GM19468 (cell line): ENCODE measurements around the gene PRKG1.
"Not testable (repeated sequence)": the region's sequence is repeated elsewhere in the genome, so short reads cannot be mapped to it uniquely, and the experiment has no call there.

Source experiments
- ATAC-seq: cut with Tn5 transposase; IDR thresholded peaks from one replicate; pipeline ENCODE4 v1.9.1; 2021; ENCODE audit warnings: mild to moderate bottlenecking, moderate library complexity, moderate number of reproducible peaks; ENCODE audit not compliant: unreplicated experiment; ENCODE audit errors: extremely low read depth

The PRKG1 gene

DNA sequence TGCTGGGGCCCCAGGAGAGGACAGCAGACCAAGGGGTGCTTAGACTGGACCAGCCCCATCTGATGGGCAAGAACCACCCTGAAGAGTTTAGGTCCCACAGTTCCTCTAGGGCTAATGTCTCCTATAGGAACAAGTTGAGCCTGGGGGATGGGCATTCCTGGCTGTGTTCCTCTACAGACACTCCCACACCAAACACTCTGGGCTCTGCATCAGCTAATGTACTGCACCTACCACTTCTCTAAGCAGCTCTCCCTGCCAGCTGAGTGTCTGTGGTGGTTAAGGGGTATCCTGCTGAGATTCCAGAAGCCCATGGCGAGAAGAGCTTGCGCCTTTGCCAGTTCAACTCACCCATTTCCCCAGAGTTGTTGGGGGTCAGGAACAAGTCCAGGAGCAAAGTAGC lies 909.2 kb downstream of the PRKG1 start:
- no peak for ATAC-seq

DNA sequence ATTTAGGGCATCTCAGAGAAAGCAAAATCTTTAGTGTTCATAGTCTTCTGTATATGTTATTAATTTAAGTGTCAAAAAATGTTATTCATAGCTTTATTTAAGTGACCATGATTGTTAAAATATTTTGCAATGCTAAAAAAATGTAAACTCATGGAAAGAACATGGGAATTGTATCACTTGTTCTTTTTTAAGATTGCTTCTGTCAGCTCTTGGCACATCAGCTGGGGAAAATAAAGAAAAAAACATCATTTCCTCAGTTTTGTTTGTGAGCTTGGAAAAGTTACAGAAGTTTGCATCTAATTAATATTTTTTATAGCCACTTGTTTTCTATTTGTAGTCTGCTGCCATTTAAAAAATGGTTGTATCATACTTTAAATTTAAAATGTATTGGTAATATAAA lies 911.0 kb downstream of the PRKG1 start:
- ATAC-seq, result no peak

DNA sequence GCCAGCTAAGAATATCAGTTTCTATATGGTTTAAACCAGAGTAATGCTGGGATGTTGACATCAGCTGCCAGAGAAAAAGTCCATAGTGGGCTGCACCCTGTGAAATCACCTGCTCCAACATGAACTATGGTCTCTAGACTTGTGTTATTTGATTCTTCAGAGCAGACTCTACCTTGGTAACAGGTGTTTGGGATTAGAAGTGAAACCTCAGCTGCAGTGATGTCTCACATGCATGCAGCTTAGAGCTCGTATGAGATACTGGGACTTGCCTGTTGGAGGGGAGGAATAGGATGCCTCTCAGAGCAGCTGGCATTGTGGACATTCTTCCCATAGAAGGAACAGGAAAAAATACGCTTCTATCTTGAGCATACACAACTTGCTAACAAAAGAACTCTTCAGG lies 912.2 kb downstream of the PRKG1 start:
- ATAC-seq, result no peak

DNA sequence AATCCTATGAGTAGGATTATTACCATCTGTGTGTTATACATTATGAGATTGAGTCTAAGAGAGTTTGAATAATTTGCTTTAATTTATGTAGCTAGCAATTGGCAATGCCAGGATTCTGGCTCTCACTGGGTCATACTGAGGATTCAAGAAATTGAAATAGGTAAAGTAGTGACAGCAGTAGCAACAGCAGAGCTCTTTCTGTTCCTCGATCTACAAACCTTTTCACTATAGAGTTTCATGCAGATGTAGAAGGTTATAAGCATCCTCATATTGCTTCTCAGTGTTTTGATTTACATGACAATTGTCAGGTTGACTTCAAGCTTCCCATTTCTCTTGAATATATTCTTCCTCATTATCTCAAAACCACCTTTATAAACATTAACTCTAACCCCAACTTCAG lies 919.2 kb downstream of the PRKG1 start:
- no peak for ATAC-seq

DNA sequence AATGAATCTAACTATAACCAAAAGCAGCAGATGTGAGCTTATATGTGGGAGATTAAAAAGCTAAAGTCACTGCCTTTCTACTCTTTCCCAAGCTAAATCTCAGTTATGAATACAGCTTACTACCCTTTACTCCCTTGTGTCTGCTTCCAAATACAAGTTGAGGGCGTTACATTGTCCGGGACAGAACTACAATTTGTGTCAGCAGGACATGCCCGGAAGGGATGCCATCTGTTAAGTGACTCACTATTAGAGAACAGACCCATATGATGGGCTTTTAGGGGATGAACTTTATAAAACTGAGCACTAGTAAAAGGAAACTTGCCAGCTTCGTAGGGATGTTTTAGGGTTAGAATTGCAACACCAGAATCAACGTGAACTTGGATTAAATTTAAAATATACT lies 924.8 kb downstream of the PRKG1 start:
- ATAC-seq, result no peak

DNA sequence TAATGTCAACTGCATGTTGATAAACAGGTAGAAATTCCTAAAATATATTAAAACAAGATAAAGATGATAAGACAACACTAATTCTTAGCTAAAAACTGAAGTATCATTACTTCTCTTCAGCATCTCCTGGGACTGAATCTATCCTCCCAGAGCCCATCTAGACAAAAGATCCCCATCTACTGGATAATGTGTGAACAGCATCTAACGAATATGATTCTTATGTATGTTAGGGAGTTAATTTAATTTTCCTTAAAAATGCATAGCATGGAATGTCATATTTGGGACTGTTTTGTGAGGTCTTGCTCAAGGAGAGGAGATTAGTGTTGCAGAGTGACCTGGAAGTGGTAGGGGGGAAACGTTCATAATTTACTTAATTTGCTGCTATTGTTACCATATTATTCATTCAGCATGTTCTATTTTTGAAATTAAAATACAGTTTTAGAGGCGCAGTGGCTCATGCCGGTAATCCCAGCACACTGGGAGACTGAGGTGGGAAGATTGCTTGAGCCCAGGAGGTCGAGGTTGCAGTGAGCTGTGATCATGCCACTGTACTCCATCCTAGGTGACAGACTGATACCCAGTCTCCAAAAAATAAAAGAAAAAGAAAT lies 930.2 kb downstream of the PRKG1 start:
- ATAC-seq, result peak; percentile 39

DNA sequence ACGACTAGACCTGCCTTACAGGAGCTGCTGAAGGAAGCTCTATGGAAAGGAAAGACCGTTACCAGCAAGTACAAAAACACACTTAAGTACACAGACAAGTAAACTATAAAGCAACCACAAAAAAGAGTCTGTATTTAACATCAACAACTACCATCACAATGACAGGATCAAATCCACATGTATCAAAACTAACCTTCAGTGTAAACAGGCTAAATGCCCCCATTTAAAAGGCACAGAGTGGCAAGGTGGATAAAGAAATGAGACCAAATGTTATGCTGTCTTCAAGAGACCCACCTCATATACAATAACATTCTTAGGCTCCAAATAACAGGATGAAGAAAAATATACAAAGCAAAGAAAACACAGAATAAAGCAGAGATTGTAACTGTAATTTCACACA lies 932.8 kb downstream of the PRKG1 start:
- no peak for ATAC-seq

DNA sequence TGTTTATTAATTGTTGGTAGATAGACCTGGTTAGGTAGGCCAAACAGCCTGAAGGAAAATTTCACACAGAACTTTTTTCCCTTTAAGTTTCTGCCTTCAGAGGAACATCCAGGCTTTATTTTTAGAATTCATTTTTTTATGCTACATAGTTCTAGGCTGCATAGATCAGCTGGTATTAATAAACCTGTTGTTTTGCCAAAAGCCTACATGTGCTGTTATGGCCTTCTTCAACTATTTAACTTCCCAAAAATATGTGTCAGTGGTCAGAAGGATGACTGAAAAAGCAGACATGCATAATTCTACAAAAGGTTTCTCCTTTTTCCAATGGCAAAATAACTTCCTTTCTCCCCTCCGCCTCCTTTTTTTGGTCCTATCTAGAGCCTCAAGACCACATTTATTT lies 936.8 kb downstream of the PRKG1 start:
- no peak for ATAC-seq

DNA sequence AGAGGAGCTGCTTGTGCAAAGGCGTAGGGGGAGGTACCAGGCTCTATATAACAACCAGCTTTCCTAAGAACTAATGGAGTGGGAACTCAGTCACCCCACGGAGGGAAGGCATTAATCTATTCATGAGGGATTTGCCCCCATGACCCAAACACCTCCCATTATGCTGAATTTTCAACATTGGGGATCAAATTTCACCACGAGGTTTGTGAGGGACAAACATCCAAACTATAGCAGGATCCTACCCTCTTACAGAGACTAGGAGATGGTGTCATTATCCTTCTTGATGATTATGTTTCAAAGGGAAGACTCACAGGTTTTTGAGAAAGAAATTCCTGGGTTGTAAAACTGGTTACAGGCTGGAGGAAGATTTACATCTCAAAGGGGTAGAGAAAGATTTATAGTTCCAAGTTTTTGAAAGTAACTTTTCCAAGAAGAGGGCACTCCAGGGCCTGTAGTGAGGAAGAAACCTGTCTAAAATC lies 944.8 kb downstream of the PRKG1 start:
- no peak for ATAC-seq

DNA sequence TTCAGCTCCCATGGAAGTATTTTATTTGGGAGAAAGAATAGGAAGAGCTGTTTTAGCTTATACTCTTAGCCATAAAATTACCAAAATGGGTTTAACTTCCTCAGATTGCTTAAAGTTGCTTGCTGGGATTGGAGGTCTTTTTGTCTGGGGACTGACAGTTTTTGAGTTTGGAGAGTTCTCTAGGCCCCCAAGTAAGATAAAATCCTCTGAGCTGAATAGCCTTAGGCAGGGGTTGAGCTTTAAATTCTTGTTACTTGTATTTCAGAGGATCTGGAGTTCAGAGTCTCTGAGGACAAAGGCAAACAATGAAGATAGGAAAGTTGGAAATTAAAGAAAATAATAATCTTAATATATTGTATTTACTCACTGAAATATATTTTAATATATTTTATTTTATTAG lies 945.4 kb downstream of the PRKG1 start:
- no peak for ATAC-seq

DNA sequence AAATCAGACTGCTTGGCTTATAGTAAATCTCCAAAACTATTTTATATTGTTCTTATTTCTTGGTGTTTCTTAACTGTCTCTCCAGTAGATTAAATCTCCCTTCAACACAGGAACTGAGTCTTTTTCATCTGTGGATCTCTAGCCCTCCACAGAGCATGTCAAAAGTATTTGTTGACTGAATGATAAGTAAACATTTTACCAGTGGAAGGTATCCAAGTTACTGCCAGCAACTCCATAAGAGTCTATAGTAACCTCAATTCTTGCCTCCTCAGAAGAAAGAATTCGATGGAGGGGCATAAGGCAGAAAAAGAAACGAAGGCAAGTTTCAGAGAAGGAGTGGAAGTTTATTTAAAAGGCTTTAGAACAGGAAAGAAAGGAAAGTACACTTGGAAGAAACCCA lies 945.9 kb downstream of the PRKG1 start:
- no peak for ATAC-seq

DNA sequence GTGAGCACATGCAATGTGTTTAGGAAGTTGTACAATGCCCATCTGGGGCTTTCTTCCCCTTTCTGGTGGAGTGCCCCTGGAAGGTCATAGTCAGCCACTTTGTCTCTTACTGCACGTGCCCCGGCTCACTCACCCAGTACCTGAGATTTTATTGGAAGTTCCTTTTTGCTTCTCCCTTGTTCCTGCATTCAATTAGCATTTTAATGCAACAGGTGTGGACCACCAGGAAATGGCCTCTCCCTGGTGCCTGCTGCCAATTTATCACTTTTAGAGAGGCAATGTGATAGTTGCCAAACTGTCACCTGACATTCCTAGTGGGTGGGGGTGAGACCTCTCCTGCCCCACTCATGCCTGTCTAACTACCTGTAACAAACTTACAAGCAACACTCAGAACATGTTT lies 946.4 kb downstream of the PRKG1 start:
- no peak for ATAC-seq

DNA sequence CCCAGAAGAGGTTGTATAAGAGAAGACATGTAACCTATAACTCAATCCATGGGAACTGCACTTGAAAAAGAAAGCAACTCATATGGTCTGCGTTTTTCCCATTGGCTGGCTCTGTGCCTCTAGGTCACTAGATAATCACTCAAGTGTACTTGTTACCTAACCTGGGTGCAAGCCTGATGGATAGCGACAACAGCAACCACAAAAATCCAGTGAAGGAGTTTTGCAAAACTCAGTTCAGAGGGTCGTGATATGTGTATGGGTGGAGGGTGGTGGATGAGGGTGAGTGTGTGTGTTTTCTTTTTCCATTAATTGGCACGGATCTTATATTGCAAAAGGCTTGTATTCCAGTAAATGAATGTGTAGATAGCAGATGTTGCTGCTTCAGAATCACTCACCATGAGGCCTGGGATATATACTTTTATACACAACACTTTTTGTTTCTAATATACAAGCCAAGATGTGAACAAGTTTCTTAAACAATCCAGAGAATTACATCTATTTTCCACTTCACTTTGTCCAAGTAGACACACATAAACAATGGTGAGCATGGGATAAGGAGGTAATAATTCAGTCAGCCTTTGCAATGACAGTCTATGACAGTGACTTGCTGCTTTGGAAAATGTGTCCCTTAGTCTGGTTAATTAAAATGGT lies 952.9 kb downstream of the PRKG1 start:
- ATAC-seq, result no peak

DNA sequence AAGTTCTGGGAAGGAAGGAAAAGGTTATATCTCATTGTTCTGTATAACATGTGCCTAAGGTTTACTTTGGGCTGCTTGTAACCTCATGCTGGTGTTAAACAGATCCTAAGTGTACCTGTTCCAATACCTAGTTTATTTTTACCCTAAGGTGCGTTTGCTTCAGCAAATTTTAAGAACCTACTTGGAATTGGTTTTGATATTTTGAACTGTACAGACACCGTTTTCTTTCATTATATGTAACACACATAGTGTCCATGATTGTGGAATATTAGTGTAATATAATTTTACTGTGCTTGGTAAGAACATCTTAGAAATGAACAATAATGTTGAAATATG lies 954.2 kb downstream of the PRKG1 start:
- no peak for ATAC-seq

DNA sequence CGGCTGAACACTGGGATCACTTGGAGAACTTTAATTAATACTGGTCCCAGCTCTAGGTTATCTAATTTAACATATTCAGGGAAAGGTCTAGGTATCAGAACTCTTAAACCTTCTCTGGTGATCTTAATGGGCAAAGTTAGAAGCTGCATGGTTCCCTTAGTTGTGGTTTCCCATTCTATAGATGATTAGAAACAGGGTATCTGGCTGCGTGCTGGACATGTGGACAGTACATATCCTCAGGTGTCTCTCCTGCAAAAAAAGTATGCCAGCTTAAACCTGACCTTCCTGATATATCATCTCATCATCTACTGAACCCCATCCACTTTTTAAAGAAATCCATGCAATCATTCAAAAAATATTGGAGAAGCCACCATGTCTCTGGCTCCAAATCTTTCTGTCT lies 955.3 kb downstream of the PRKG1 start:
- no peak for ATAC-seq

DNA sequence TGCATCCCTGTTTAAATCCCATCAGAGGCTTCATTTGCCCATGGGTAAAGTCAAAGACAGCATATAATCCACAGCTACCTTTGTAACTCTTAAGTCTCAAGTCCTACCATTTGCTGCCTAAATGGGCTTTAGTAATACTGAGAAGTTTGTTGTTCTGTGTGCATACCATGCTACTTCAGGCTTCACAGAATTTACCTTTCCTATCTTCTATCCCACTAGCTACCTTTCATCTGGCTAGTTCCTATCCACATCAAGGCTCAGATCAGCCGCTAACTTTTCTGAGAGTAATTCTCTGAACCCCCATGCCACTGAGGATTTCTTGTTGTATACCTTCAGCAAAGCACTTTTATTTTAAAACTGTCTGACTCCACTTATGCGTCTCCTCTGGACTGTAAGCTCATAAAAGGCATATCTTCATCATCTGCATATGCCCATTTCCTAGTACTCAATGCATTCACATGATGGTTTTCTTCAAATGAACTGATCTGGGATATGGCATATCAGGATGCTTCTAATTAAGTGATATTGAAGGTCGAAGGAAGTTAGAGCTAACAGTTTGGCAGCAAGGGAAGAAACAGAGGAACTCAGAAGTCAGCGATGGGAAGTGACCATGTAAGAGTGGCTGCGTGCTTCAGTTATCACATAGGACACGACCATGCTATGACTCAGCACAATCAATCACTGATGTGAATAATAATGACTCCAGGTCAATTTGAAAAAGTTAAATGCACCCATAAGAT lies 955.9 kb downstream of the PRKG1 start:
- no peak for ATAC-seq

DNA sequence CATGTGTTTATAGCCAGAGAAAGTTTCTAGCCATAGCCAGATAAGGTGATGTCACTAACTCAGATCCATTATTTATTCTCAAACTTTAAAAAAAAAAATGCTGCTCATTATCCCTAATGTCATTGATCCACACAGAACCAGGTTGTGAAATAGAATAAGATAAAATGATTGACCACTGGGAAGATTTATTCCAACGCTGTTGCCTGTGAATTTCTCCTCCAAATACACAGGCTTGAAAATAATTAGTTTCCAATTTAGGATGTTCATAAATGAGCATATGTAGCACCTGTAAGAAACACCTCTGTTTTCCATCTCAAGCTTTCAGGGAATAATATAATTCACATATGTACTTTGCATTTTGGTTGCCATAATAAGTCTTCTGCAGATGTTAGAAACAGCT lies 956.7 kb downstream of the PRKG1 start:
- ATAC-seq, result no peak

DNA sequence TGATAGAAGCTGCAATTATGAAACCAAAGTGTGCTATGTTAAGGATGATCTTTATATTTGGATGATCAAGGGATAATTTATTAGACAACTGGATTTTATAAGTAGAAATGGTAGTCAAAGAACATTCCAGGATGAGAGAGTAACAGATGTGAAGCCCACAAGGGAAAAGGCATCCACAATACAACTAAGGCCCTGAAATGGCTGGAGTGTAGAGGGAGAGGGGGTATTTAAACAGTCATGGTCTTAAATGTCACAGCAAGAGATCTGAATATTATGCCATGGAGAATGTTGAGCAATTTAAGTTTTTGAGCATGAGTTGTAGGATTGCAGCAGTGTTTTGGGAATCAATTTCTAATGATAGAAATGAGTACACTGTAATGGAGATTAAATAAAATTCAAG lies 957.5 kb downstream of the PRKG1 start:
- ATAC-seq, result no peak

DNA sequence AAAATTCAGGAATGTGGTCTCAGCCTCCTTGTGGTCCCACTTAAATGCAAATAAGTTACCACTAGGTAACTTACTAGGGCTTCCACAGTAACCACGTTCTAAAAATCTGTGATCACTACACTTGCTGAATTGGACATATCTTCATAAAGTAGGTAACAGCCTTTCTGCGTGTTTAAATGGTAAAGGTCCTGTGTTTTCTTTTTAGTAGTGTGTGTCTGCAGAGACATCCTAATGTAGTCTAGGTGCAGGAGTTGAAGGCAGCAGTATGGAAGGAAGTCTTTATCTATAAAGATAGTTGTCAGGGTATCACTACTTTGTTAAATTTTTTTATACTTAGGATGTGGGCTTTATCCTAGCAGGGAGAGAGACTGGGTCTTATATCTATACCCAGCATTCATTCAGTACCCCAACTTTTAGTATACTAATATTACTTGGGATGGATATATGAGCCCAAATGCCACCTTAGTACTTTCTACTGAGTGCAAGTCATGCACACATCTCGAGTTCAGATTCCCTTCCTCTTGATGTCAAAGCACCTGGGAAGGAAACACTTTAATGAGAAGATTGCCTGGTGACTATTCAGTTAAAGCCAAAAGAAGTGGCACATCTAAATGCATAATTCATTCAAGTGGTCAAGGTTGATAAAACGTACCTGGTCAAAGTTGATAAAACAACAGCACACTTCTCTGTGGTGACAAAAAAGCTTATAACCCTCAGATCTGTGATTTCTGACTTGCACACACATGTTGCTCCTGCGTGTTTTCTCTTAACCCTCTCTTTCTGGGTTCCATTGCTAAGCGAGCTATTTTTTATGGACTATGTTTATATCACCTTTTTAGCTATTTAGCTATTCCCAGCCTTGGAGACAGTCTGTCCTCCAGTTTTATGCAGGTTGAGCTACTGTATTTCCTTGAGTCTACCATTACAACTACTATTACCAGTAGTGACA lies 958.7 kb downstream of the PRKG1 start:
- no peak for ATAC-seq

DNA sequence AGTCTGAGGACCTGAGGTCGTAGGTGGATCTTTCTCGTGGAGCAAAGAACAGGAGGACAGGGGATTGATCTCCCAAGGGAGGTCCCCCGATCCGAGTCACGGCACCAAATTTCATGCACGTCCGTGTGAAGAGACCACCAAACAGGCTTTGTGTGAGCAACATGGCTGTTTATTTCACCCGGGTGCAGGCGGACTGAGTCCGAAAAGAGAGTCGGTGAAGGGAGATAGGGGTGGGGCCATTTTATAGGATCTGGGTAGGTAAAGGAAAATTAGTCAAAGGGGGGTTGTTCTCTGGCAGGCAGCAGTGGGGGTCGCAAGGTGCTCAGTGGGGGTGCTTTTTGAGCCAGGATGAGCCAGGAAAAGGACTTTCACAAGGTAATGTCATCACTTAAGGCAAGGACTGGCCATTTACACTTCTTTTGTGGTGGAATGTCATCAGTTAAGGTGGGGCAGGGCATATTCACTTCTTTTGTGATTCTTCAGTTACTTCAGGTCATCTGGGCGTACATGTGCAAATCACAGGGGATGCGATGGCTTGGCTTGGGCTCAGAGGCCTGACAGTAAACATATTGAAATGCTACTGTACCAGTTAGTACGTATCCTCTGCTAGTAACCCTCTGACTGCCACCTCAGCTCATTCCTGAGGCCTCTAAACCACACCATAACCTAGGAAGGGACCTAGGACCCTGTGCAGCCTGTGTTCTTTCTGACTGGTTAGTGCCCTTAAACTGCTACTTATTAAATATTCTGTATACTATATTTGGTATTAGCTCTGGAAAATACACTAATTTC lies 964.9 kb downstream of the PRKG1 start:
- not testable (repeated sequence) for ATAC-seq
